ENCODE data around the gene SLC1A1. TPM values are rescaled to one million over a fixed set of nuclear protein-coding genes. Genes with fewer than 3 reads are reported as not detected.

Gene SLC1A1
- total RNA-seq, 4 donors from 2014 or later = 2.3 to 4.3 (median 3.1) TPM

GRCh38 chr9:4508246-4508906 is 18.1 kb downstream of the SLC1A1 start:
- Histone ChIP-seq H3K27me3 (no peaks in the 10 kb centered on the region), H3K27ac (no peak overlapping the region), H3K9me3 (no peaks in the 10 kb centered on the region), H3K4me1 (no peaks in the 10 kb centered on the region), H3K4me3 (no peak overlapping the region), H3K36me3 (no peaks in the 10 kb centered on the region)
- DNase-seq = no peak
- TF ChIP-seq CTCF (IDR thresholded peaks at IDR 0.05) (no peak), POLR2A (IDR thresholded peaks at IDR 0.05) (no peak)
- 81 to 94% methylated on average over 7 of the region's 7 CpGs for WGBS, 2 donors
- intact Hi-C loops (cut with DNase I) = no loop called here

GRCh38 chr9:4508907-4509589 is 18.8 kb downstream of the SLC1A1 start:
- intact Hi-C loops (cut with DNase I) = no loop called here
- 76 to 83% methylated on average over 3 of the region's 3 CpGs for WGBS, 2 donors
- no peak overlapping the region for H3K27ac ChIP-seq
- H3K27me3 ChIP-seq = no peaks in the 10 kb centered on the region
- no peak for DNase-seq
- H3K4me3 ChIP-seq = no peak overlapping the region
- H3K9me3 ChIP-seq = no peaks in the 10 kb centered on the region
- no peak for TF ChIP-seq POLR2A (IDR thresholded peaks at IDR 0.05)
- TF ChIP-seq CTCF (IDR thresholded peaks at IDR 0.05) = no peak
- no peaks in the 10 kb centered on the region for H3K4me1 ChIP-seq
- H3K36me3 ChIP-seq = no peaks in the 10 kb centered on the region

GRCh38 chr9:4509590-4509984 is 19.3 kb downstream of the SLC1A1 start:
- Histone ChIP-seq H3K36me3 (no peaks in the 10 kb centered on the region), H3K27me3 (no peaks in the 10 kb centered on the region), H3K4me3 (no peak overlapping the region), H3K4me1 (no peaks in the 10 kb centered on the region), H3K9me3 (no peaks in the 10 kb centered on the region), H3K27ac (no peak overlapping the region)
- WGBS, 2 donors = 94 to 100% methylated on average over 3 of the region's 3 CpGs
- TF ChIP-seq POLR2A (IDR thresholded peaks at IDR 0.05) (no peak), CTCF (IDR thresholded peaks at IDR 0.05) (no peak)
- intact Hi-C loops (cut with DNase I) = no loop called here
- no peak for DNase-seq

GRCh38 chr9:4510546-4511322 is 20.5 kb downstream of the SLC1A1 start:
- intact Hi-C loops (cut with DNase I) = no loop called here
- no peaks in the 10 kb centered on the region for H3K36me3 ChIP-seq
- H3K27me3 ChIP-seq = no peaks in the 10 kb centered on the region
- no peaks in the 10 kb centered on the region for H3K4me1 ChIP-seq
- H3K9me3 ChIP-seq = no peaks in the 10 kb centered on the region
- no peak for TF ChIP-seq POLR2A (IDR thresholded peaks at IDR 0.05)
- no peak for TF ChIP-seq CTCF (IDR thresholded peaks at IDR 0.05)
- 84 to 94% methylated on average over 3 to 4 of the region's 4 CpGs for WGBS, 2 donors
- no peak for DNase-seq
- H3K27ac ChIP-seq = no peak overlapping the region
- no peak overlapping the region for H3K4me3 ChIP-seq

All from esophagus squamous epithelium (tissue), 5 donors.